H1 (cell line): Measurements from ENCODE around the gene RER1. TPM values are rescaled to one million over a fixed set of nuclear protein-coding genes. Genes with fewer than 3 reads are reported as not detected.

ENCODE experiments used
- ASH2L ChIP-seq: fragments of 200-600, 300-600 bp; sonication (generic); IDR thresholded peaks from one replicate; pipeline ENCODE4 v1.7.1; 2017; ENCODE audit warnings: low read length
- CHD2 ChIP-seq: IDR thresholded peaks from 2 replicates; pipeline ENCODE4 v1.6.1; 2012; ENCODE audit warnings: low read length, improper control_type of control experiment
- FOSL1 ChIP-seq: IDR thresholded peaks from 2 replicates; pipeline ENCODE4 v1.6.1; 2011; ENCODE audit warnings: mild to moderate bottlenecking, low read depth, low read length, moderate library complexity; ENCODE audit not compliant: insufficient read depth
- HDAC2 ChIP-seq, 2 experiments: fragments of 300-600 bp in 1 of 2; sonication (generic) in 1 of 2; IDR thresholded peaks; 2 replicates each; pipeline ENCODE4 v1.6.1; 2011 to 2012; ENCODE audit warnings: low read depth in 2 of 2, low read length in 2 of 2, mild to moderate bottlenecking in 2 of 2, moderate library complexity in 2 of 2, borderline replicate concordance in 1 of 2, inconsistent platforms in 1 of 2
- SIN3A ChIP-seq, 2 experiments: IDR thresholded peaks in 1 of 2; conservative IDR thresholded peaks in 1 of 2; 2 replicates each; pipeline ENCODE4 v1.6.1; 2011 to 2012; ENCODE audit warnings: low read length in 2 of 2, improper control_type of control experiment in 1 of 2, low read depth in 1 of 2, mild to moderate bottlenecking in 1 of 2
- TAF1 ChIP-seq: IDR thresholded peaks from 2 replicates; pipeline ENCODE4 v1.6.1; 2011; ENCODE audit warnings: mild to moderate bottlenecking, low read depth, low read length
- TCF12 ChIP-seq: IDR thresholded peaks from 2 replicates; pipeline ENCODE4 v1.6.1; 2011; ENCODE audit warnings: low read depth, mild to moderate bottlenecking, low read length
- polyA plus RNA-seq, 7 experiments: library from polyadenylated mRNA; depleted of rRNA in 3 of 7; stranded (reverse) in 5 of 7; unstranded in 2 of 7; fragments of >200 nt in 5 of 7; fragments of 200-250 nt in 2 of 7; gene quantifications; 1 replicate in 5 of 7; 2 replicates in 1 of 7; 4 replicates in 1 of 7; pipeline versions ENCODE4 v1.2.1 to v1.2.3, GENCODE V29; 2011 to 2013; ENCODE audit warnings: missing spikeins in 2 of 7, mixed read lengths in 2 of 7
- total RNA-seq: library from RNA; stranded (reverse); fragmentation: NEBNext Ultra II Directional; extraction: Animal tissue kit (Norgen Biotek cat#: 25700); gene quantifications from 2 replicates; pipeline ENCODE4 v1.2.1, GENCODE V29; 2021

Gene RER1
- total and polyA plus RNA-seq, 2 of the 8 experiments (the other 6 are each of a cell fraction or from before 2014, with no cell fraction given): 102 to 134 TPM

- TF ChIP-seq FOSL1 (no peak), SIN3A (conservative IDR thresholded peaks at IDR 0.05 in 1 of 2, IDR thresholded peaks at IDR 0.05 in 1 of 2; ENCODE audit: low read depth in 1 of 2, low read length in 2 of 2) (no peak), CHD2 (no peak), HDAC2 (IDR thresholded peaks at IDR 0.05; ENCODE audit: borderline replicate concordance in 1 of 2, low read depth in 2 of 2, low read length in 2 of 2) (no peak), ASH2L (no peak), TCF12 (no peak), TAF1 (no peak)
- TF ChIP-seq, all 59 proteins: peak for 0
These were observed 13.7 kb upstream of the RER1 start (continued) for GRCh38 chr1:2377751-2378440.
